Naive thymus-derived CD8-positive, alpha-beta T cell (primary cell): ENCODE measurements around the gene MAPRE2. TPM values are rescaled to one million over a fixed set of nuclear protein-coding genes. Genes with fewer than 3 reads are reported as not detected.

Source experiments
- ATAC-seq, 2 donors: fragments of 150-1000 bp; cut with Tn5 transposase in 1 of 2; sonication (Bioruptor Pico), chemical (Tn5 transposase) in 1 of 2; 1 replicate in 1 of 2; 2 replicates in 1 of 2; pipeline ENCODE4 v1.10.0; 2021; ENCODE audit warnings: mild to moderate bottlenecking in 2 of 2, moderate library complexity in 2 of 2
- POLR2A ChIA-PET: fragments of 350-600 bp; sonication (Branson Sonifier 250); formaldehyde crosslinking; loops from one replicate; lab custom pipeline; 2021; ENCODE audit warnings: antibody characterized with exemption; lab: Charles Lee
- DNase-seq, 10 donors: peaks; one replicate each; pipeline versions ENCODE4 v3.0.0 to v3.0.0-alpha.2; 2020 to 2022
- H3K27ac Mint-ChIP-seq, 10 donors: one replicate each; pipeline ENCODE4 v1.8.0; 2020 to 2022; ENCODE audit warnings: mild to moderate bottlenecking in 10 of 10, mixed read lengths in 10 of 10, moderate library complexity in 4 of 10, inconsistent platforms in 1 of 10
- H3K27me3 Mint-ChIP-seq, 5 donors: one replicate each; pipeline ENCODE4 v1.8.0; 2021 to 2022; ENCODE audit warnings: mixed read lengths in 5 of 5
- H3K36me3 Mint-ChIP-seq, 3 donors: one replicate each; pipeline ENCODE4 v1.8.0; 2020 to 2022; ENCODE audit warnings: mixed read lengths in 3 of 3, mild to moderate bottlenecking in 2 of 3, inconsistent platforms in 1 of 3
- H3K4me1 Mint-ChIP-seq, 4 donors: one replicate each; pipeline ENCODE4 v1.8.0; 2021 to 2022; ENCODE audit warnings: mixed read lengths in 4 of 4
- H3K4me3 Mint-ChIP-seq, 10 donors: one replicate each; pipeline ENCODE4 v1.8.0; 2020 to 2022; ENCODE audit warnings: mild to moderate bottlenecking in 10 of 10, mixed read lengths in 10 of 10, moderate library complexity in 6 of 10, inconsistent platforms in 1 of 10
- H3K9me3 Mint-ChIP-seq, 9 donors: one replicate each; pipeline ENCODE4 v1.8.0; 2020 to 2022; ENCODE audit warnings: mixed read lengths in 9 of 9, mild to moderate bottlenecking in 3 of 9, inconsistent platforms in 1 of 9, moderate library complexity in 1 of 9
- polyA plus RNA-seq, 3 donors: library from polyadenylated mRNA; unstranded; fragments of 300-500 nt; fragmentation: Illumina TruSeq; gene quantifications; one replicate each; pipeline ENCODE4 v1.2.3, GENCODE V29; 2021
- total RNA-seq, 8 experiments: library from RNA in 2 of 8; stranded (reverse) in 2 of 8; gene quantifications; one replicate each; pipeline ENCODE4 v1.2.3 and lab custom pipeline; 2021 to 2026

Gene MAPRE2
- total and polyA plus RNA-seq, 5 experiments from 2014 or later, result 56.8 to 96.3 (median 86.2) TPM

DNA sequence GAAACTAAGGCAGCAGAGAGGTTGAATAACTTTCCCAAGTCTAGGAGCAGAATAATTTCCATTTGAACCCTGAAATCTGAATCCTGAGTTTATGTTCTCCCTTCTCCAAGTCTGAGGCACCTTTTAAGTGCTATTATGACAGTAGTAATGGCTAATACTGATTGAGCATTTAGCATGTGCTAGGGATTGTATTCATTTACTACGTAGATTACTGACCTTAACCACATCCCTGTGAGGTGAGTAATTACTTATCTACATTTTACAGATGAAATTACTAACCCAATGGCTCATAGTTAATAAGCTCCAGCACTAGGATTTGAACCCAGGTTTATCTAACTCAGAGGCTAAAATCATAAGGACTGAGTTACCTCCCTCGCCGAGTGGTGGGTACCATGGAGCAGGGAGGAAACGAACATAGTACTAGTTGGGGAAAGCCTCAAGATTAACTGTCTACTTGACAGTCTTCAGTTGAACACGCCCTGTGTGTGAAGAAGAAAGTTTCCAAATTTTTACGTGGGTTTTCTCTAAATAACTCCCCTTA lies 93.0 kb downstream of the MAPRE2 start:
- H3K4me3 Mint-ChIP-seq, result no peak overlapping the region
- no peaks in the 10 kb centered on the region for H3K9me3 Mint-ChIP-seq
- peaks cover 0 to 95% (median 10%) of the 10 kb centered on the region in 3 donors for H3K36me3 Mint-ChIP-seq
- ATAC-seq, result no peak
- peaks cover 1 to 17% (median 14%) of the 10 kb centered on the region in 4 donors for H3K4me1 Mint-ChIP-seq
- H3K27ac Mint-ChIP-seq, result peak overlapping the region in 6 of 10 donors; percentile 15 to 86 (median 30)
- POLR2A ChIA-PET, result no interaction called here
- H3K27me3 Mint-ChIP-seq, result no peaks in the 10 kb centered on the region
- DNase-seq, result no peak

GRCh38 chr18:35134791-35135531 lies 93.7 kb downstream of the MAPRE2 start:
- Mint-ChIP-seq H3K27ac (peak overlapping the region in 7 of 10 donors; percentile 7 to 86 (median 35)), H3K36me3 (peaks cover 0 to 95% (median 5%) of the 10 kb centered on the region in 3 donors), H3K27me3 (no peaks in the 10 kb centered on the region), H3K4me3 (no peak overlapping the region), H3K9me3 (no peaks in the 10 kb centered on the region), H3K4me1 (peaks cover 0 to 17% (median 9%) of the 10 kb centered on the region in 4 donors)
- POLR2A ChIA-PET, result no interaction called here
- DNase-seq (no peak), ATAC-seq (no peak)

- Mint-ChIP-seq H3K9me3 (no peaks in the 10 kb centered on the region), H3K4me3 (no peak overlapping the region), H3K4me1 (peaks cover 3 to 21% (median 10%) of the 10 kb centered on the region in 4 donors), H3K27me3 (no peaks in the 10 kb centered on the region), H3K27ac (peak overlapping the region in 7 of 10 donors; percentile 18 to 72 (median 58)), H3K36me3 (peaks cover 5 to 94% (median 8%) of the 10 kb centered on the region in 3 donors)
- DNase-seq, result no peak
- POLR2A ChIA-PET, result interaction anchor here (1.1 kb wide), 1 partner anchor 109 kb away, joined by 3 read pairs; no protein-coding TSS in a partner anchor
- no peak for ATAC-seq
These were observed 95.0 kb downstream of the MAPRE2 start for GRCh38 chr18:35136248-35136647.

- Mint-ChIP-seq H3K9me3 (no peaks in the 10 kb centered on the region), H3K4me1 (peaks cover 3 to 23% (median 9%) of the 10 kb centered on the region in 4 donors), H3K4me3 (no peak overlapping the region), H3K36me3 (peaks cover 5 to 92% (median 8%) of the 10 kb centered on the region in 3 donors), H3K27ac (peak overlapping the region in 6 of 10 donors; percentile 11 to 70 (median 35)), H3K27me3 (no peaks in the 10 kb centered on the region)
- POLR2A ChIA-PET, result interaction anchor here (1.1 kb wide), 1 partner anchor 110 kb away, joined by 3 read pairs; no protein-coding TSS in a partner anchor
- no peak for DNase-seq
- no peak for ATAC-seq
These were observed 95.7 kb downstream of the MAPRE2 start for GRCh38 chr18:35136885-35137284.

DNA sequence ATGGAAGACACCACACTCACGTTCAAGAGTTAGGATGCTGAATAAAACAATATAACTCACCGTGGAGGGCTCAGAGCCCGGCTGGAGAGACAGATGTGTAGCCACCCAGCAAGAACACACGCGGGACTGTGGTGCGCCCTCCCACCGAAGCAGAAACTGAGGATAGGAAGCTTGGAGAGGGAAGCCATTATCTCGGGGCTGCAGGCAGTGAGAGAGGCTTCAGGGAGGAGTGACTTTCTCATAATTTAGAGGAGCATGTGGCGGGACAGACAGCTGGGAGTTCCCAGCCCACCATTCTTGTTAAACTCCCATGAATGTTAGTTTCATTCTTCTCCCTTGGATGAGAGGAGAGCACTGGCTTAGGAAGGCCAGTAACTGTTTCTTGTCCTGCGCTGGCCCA lies 96.4 kb downstream of the MAPRE2 start:
- H3K36me3 Mint-ChIP-seq, result peaks cover 5 to 90% (median 8%) of the 10 kb centered on the region in 3 donors

DNA sequence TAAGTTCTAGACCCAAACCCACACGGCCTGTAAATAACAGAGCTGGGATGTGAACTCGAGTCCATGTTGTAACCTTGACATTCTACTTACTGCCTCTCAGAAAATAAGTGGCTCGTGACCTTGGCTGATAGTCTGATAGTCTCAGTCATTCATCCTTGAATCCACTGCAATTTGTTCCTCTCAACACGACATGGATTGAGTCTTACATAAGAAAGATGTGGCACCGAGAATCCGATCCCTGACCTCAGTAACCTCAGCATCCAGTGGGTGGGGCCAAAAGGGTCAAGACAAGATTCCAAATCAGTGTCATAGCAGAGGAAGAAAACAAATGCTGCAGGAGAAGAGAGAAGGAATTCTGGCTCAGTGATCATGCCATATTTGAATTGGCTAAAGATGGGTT lies 97.6 kb downstream of the MAPRE2 start:
- peaks cover 5 to 24% (median 10%) of the 10 kb centered on the region in 4 donors for H3K4me1 Mint-ChIP-seq
- H3K27me3 Mint-ChIP-seq, result no peaks in the 10 kb centered on the region
- peaks cover 5 to 79% (median 8%) of the 10 kb centered on the region in 3 donors for H3K36me3 Mint-ChIP-seq
- ATAC-seq (no peak), DNase-seq (no peak)
- POLR2A ChIA-PET, result no interaction called here
- peak overlapping the region in 5 of 10 donors; percentile 7 to 89 (median 70) for H3K27ac Mint-ChIP-seq
- no peaks in the 10 kb centered on the region for H3K9me3 Mint-ChIP-seq
- H3K4me3 Mint-ChIP-seq, result no peak overlapping the region

More for the DNA sequence above, 96.4 kb downstream of the MAPRE2 start:
- peak overlapping the region in 7 of 10 donors; percentile 4 to 80 (median 66) for H3K27ac Mint-ChIP-seq
- ATAC-seq (no peak), DNase-seq (no peak)
- no peaks in the 10 kb centered on the region for H3K27me3 Mint-ChIP-seq
- peaks cover 5 to 22% (median 9%) of the 10 kb centered on the region in 4 donors for H3K4me1 Mint-ChIP-seq
- POLR2A ChIA-PET, result interaction anchor here (1.1 kb wide), 1 partner anchor 111 kb away, joined by 3 read pairs; no protein-coding TSS in a partner anchor
- no peaks in the 10 kb centered on the region for H3K9me3 Mint-ChIP-seq
- H3K4me3 Mint-ChIP-seq, result no peak overlapping the region

- H3K27me3 Mint-ChIP-seq, result no peaks in the 10 kb centered on the region
- POLR2A ChIA-PET, result no interaction called here
These were observed 98.3 kb downstream of the MAPRE2 start for GRCh38 chr18:35139517-35139916.

DNA sequence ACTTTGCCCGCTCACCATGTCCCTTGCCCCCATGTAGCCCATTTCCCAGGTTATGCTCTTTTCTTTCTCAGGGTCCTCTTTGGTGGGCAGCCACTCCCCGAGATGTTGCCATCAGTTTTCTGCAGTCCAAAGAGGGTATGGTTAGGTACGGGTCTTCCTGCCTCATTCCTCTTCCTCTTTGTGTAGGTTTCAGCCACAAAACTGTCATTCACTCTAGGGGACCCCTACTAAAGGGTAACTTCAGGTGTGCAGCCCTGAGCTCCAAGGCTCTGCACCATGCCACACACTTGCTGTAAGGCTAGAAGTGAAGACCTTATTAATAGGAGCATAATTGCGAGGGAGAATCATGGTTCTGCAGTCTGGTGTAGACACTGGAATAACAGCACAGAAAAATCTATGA lies 99.9 kb downstream of the MAPRE2 start:
- no peaks in the 10 kb centered on the region for H3K27me3 Mint-ChIP-seq
- DNase-seq (no peak), ATAC-seq (no peak)
- peaks cover 7 to 59% (median 8%) of the 10 kb centered on the region in 3 donors for H3K36me3 Mint-ChIP-seq
- no peaks in the 10 kb centered on the region for H3K9me3 Mint-ChIP-seq
- H3K4me1 Mint-ChIP-seq, result peaks cover 4 to 24% (median 10%) of the 10 kb centered on the region in 4 donors
- no peak overlapping the region for H3K4me3 Mint-ChIP-seq
- POLR2A ChIA-PET, result no interaction called here
- peak overlapping the region in 7 of 10 donors; percentile 11 to 93 (median 63) for H3K27ac Mint-ChIP-seq

More at GRCh38 chr18:35139517-35139916, 98.3 kb downstream of the MAPRE2 start:
- H3K36me3 Mint-ChIP-seq, result peaks cover 5 to 73% (median 8%) of the 10 kb centered on the region in 3 donors
- no peak for DNase-seq
- peak overlapping the region in 3 of 10 donors; percentile 14 to 39 (median 37) for H3K27ac Mint-ChIP-seq
- H3K4me1 Mint-ChIP-seq, result peaks cover 5 to 24% (median 10%) of the 10 kb centered on the region in 4 donors
- no peak overlapping the region for H3K4me3 Mint-ChIP-seq
- no peak for ATAC-seq
- H3K9me3 Mint-ChIP-seq, result no peaks in the 10 kb centered on the region

DNA sequence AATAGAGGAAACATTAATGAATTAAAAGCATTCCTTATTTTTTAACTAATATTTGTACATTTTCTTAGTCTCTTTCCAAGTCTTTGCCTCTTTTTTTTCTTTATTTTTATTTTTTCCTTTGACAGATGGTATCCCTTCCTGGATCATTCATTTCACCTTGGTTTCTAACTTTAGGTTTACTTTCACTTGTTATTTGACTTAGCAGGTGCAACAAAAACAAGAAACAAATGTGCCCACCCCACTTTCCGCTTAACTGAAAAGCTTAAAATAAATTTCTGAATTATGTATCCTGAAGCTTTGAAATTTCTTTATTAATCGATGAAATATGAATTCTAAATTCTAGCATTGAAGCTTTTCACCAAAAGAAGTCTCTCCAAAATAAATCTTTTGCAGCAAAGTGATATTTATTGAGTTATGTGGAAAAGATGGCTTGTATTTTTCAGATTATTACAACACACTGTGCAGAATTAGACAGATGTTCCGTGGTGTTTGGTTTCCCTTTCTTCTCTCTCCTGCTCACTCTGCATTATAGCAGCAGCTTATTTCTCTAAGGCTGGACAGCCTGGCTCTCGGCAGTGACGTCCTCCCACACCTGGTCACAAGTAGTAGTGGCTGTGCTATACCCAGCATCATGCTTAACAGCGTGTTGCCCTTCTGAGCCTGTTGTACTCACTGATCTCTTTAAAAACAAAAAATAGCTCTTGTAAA lies 100.5 kb downstream of the MAPRE2 start:
- Mint-ChIP-seq H3K4me3 (no peak overlapping the region), H3K9me3 (peaks cover 0 to 3% (median 0%) of the 10 kb centered on the region in 9 donors), H3K36me3 (peaks cover 7 to 54% (median 8%) of the 10 kb centered on the region in 3 donors), H3K27me3 (no peaks in the 10 kb centered on the region), H3K4me1 (peaks cover 4 to 24% (median 7%) of the 10 kb centered on the region in 4 donors), H3K27ac (peak overlapping the region in 6 of 10 donors; percentile 15 to 79 (median 54))
- POLR2A ChIA-PET, result interaction anchor here (0.9 to 1.0 kb wide), 2 partner anchors 10 to 78 kb away, joined by 3 read pairs; no protein-coding TSS in a partner anchor
- ATAC-seq (no peak), DNase-seq (no peak)

- Mint-ChIP-seq H3K4me3 (no peak overlapping the region), H3K27me3 (no peaks in the 10 kb centered on the region), H3K36me3 (peaks cover 7 to 51% (median 8%) of the 10 kb centered on the region in 3 donors), H3K27ac (peak overlapping the region in 6 of 10 donors; percentile 15 to 79 (median 53)), H3K4me1 (peaks cover 4 to 24% (median 7%) of the 10 kb centered on the region in 4 donors), H3K9me3 (peaks cover 0 to 3% (median 0%) of the 10 kb centered on the region in 9 donors)
- no peak for DNase-seq
- ATAC-seq, result no peak
- POLR2A ChIA-PET, result interaction anchor here (0.9 to 1.0 kb wide), 2 partner anchors 11 to 79 kb away, joined by 3 read pairs; no protein-coding TSS in a partner anchor
These were observed 101.0 kb downstream of the MAPRE2 start for GRCh38 chr18:35142275-35142615.

DNA sequence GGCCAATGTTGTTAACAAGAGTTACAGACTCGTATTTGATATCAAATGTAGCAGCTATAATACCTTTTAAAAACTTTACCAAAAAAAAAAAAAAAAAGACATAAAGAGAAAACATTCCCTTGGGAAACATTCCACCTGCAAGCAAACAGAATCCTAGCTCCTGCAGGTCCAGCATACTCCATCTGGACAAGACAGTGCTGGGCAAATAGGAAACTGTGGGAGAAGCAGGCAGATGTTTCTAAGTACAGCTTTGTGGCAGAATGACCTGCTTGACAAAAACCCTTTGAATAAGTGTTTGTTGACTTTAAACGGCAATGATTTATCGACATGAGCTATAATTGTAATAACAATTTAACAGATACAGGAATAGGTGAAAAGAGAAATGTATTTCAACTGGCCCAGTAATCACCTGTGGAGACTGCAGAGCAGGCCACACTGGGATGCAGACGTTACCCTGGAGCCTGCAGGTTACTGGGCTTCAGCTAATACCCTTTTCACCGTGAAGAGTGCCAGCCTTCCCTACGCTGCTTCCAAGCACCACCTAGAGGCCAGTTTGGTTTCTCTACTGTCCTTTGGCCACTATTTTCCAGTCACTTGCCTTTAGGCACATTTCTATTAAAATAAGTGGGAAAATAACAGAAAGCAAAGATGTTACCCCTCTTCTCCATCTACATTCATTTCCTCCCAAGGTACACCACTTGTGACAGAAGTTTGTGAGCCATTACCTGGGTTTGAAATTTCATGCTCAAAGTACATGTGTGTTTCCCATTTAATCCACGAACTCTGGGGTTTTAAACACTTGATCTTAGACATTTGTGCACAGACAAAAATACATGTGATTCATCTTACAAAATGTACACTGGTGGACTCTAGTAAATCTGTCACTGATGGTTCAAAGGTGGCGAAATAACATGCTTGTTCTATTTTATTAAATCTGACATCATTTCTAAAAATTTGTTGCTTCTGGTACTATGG lies 102.7 kb downstream of the MAPRE2 start:
- POLR2A ChIA-PET, result interaction anchor here (0.7 to 1.6 kb wide), 4 partner anchors 84 to 361 kb away, joined by 3 to 6 read pairs (median 4); partner anchors contain the start of gene MAPRE2
- H3K9me3 Mint-ChIP-seq, result peaks cover 1 to 12% (median 5%) of the 10 kb centered on the region in 9 donors
- DNase-seq (peak in 8 of 10 donors; percentile 13 to 49 (median 34)), ATAC-seq (peak; percentile 72 to 84)
- peaks cover 11 to 43% (median 12%) of the 10 kb centered on the region in 3 donors for H3K36me3 Mint-ChIP-seq
- H3K27ac Mint-ChIP-seq, result peak overlapping the region in 8 of 10 donors; percentile 12 to 81 (median 57)
- no peak overlapping the region for H3K4me3 Mint-ChIP-seq
- H3K4me1 Mint-ChIP-seq, result peaks cover 4 to 30% (median 8%) of the 10 kb centered on the region in 4 donors
- H3K27me3 Mint-ChIP-seq, result no peaks in the 10 kb centered on the region
